Right kidney (tissue), 1 donor: ENCODE results near the gene ARHGAP26.
A peak's percentile ranks its signal among the peaks of the same experiment; 100 is the strongest.

ENCODE experiments used
- DNase-seq: peaks from one replicate; pipeline ENCODE4 v3.0.0-alpha.2; 2016

ARHGAP26 gene

DNA sequence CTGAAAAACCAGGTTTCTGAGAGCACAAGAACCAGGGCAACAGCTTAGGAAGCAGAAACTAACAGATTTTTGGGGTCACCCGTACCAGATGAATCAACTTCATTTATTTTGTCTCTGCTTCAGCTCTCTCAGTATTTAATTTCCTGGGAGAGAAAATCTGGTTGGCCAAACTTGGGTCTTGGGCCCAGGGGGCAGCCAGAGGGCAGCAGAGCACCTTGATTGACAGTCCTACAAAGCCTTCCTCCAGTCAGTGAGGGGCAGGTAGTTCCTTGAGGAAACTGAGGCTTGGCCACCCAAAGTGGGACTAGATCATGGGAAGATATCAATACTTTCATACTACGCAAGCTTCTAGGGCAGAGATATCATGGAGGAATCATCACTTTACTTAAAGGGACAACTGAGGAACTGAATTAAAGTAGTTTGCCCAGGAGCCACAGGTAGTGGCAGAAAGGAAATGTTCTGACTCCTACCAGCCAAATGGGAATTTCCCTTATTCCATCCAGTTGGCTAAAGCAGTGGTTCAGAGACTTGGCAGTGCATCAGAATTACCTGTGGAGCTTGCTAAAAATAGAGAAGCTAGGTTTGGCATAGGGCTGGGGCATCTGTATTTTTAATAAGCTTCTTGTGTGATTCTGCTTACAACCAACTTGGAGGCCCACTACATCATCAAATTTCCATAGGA, 21.5 kb upstream of the ARHGAP26 start:
- DNase-seq: no peak

DNA sequence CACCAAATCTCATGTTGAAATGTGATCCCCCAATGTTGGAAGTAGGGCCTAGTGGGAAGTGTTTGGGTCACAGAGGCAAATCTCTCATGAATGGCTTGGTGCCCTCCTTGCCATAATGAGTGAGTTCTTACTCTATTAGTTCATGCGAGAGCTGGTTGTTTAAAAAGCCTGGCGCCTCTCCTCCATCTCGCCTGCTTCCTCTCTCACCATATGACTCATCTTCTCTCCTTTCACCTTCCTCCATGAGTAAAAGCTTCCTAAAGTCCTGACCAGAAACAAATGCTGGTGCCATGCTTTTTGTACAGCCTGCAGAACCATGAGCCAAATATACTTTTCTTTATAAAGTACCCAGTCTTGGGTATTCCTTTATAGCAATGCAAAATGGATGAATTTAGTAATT, 20.9 kb upstream of the ARHGAP26 start:
- DNase-seq: no peak

DNA sequence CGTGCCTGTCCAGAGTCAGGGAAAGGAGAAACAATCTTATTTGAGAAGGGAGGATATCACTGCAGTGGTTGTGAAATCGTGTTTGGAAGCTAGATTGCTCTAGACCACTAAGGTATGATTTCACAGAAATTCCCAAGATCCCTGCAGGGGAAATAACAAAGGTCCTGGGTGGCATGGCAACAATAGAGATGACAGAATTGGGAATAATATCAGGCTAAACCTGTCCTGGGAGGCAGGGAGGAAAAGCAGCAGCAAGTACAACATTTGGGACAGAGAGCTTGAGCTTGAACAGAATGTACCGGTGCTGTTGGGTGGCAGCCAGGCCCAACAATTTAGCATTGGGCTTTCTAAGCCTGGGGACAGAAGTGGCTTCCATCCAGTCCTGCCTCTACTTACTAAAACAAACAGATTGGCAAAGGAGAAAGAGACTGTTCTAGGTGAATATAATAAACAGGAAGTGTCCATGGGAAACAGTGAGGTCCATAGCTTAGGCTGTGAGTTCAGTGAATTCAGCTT, 17.0 kb upstream of the ARHGAP26 start:
- no peak for DNase-seq

DNA sequence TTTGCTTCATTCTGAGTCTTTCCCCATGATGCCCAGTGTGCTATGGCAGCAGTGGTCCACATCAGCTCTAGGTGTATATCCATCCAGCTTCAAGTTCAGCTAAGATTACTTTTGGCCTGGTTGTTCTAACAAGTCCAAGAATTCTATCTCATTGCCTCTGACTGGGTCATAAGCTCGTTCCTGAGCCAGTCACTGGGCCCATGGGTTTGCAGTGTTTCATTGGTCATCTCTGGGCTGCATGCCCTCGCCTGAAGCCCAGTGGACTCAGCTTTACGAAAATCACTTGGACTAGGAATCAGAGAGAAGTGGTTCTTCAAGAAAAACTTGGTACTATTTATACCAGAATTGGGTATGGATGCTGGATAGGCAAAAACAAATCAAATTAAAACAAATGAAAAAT, 16.1 kb upstream of the ARHGAP26 start:
- no peak for DNase-seq

DNA sequence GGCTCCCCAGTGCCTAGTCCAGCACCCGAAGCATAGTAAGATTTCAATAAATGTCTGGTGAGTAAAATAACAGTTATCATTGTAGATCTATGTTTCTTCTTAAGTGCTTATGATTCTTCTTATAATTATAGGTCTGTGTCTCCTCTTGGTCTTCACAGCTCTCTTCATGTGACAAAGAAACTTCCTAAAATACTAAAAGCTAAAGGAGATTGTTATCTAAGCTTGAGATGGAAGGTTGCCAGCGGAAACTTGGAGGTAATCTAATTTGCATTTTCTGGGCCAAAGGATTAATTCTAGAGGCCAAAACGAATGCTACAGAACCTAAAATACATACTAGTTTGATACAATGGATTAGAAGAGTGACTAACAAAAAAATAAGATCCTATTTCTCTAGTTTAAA, 13.6 kb upstream of the ARHGAP26 start:
- no peak for DNase-seq

DNA sequence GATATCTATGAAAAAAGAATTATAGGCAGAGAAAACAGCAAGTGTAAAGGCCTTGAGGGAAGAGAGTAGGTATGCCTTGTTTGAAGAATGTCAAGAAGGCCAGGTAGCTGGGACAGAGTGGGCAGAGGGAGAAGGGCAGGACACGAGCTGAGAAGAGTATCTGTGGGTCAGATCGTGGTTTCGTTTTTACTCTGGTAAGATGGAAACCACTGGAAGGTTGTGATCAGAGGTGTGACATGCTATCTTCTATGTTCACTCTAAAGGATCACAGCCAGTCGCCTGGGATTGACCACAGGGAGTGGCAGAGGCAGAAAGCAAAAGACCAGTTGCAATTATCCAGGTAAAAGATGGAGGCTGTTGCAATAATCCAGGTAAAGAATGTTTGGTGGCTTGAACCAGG, 12.6 kb upstream of the ARHGAP26 start:
- no peak for DNase-seq

DNA sequence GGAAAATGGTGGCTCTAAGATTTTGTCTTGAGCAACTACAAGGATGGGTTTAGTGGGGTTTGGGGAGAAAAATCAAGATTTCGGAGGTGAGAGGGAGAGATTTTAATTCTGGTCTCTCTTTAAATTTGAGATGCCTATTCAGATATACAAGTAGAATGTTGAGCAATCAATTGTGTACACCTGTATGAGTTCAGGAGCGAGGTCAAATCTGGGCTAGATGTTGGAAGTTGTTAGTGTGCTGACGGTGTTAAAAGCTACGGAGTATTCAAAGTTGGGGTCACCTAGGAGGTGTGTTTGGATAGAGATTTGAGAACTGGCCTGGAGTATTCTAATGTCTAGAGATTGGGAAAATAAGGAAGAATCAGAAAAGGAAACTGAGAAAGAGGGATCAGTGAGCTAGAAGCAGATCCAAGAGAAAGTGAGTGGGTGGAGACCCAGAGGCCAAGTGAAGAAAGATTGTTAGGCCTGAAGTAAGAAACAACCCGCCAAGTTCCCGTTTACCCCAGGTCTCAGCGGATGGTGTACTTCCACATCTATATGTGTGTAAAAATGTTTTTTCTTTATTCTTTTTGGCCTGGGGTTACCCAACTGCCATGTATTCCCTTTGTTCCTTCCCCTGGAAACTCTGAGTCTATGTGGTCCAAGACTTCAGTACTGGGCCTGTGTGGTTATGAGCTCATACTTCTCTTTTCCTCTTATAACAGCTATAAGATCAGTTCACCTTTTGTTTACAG, 11.9 kb upstream of the ARHGAP26 start:
- no peak for DNase-seq

DNA sequence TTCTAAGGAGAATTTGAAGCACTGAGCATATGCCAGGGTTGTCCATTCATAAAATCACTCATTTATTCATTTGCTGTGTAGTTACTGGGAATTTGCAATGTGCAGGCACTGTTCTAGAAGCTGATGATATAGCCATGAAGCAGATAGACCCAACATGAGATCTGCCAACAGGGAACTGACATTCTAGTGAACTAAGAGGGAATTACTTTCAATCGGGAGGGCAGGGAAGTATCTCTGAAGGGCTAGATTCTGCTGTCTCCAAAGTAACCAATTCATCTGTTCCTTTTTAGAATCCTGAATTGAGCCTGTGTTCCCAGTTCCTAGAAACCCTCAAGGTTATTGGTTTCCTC, 11.4 kb upstream of the ARHGAP26 start:
- no peak for DNase-seq

DNA sequence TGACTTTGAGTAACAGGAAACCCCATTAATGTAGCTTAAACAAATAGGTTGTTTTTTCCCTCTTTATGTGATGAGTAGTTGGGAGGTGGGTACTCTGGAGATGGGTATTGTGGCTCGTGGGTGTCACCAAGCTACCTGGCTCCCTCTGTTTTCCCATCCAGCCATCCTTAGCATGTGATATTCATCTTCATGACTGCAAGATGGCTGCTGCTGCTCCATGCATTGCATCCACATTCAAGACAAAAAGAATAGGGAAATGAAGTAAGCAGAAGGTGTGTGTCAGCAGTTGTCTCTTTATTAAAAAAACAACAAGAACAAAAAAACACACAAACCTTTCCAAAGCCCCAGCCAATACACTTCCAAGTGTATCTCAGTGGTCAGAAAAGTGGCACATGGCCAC, 6.5 kb upstream of the ARHGAP26 start:
- no peak for DNase-seq

DNA sequence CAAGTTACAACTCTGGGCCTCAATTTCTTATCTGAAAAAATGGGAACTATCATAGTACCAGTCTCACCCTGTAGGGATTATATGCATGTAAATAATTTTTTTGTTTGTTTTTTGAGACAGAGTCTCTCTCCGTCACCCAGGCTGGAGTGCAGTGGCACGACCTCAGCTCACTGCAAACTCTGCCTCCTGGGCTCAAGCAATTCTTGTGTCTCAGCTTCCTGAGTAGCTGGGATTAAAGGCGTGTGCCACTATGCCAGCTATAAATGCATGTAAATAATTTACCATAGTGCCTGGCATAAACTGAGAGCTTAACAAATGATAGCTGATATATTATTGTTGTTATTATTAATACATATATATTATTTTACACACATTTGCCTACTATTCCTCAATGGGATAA, 3.0 kb upstream of the ARHGAP26 start:
- no peak for DNase-seq

DNA sequence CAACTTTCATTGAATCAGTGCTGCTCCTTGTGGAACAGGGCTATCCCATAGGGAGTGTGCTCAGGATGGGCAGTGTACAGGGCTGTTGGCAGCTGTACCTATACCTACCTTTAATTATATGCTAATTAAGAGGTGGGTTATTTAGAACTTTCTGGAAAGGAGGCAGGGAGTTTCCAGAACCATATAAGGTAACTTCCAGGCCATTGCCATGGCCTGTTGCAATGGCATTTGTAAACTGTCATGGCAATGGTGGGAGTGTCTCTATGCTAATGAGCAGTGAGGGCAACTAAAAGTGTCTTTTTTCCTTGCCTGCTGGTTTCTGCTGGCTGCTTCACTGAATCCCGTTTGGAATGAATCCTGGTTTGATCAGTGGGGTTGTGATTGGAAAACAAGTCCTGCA, 2.3 kb upstream of the ARHGAP26 start:
- no peak for DNase-seq

DNA sequence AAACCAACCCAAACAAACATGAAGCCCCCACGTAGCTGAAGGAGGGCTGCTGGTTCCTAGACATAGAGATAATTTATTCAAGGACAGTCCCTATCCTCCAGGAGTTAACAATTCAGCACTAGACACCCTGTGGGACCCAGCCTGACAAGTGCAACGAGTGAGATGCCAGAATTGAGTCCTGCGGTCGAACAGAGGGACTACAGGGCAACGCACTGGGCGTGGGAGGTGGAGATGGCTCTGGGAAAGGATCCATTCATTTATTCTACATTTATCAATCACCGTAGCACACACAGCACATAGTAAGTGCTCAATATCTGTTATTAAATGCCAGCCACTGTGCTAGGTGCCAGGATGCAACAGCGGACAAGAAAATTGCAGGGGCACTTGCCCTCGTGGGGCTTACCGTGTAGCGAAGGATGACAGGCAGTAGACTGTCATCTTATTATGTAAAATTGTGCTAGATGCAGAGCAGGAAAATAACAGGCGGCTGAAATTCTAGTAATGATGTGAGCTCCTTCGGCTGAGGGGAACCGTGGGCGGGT, 855 bp upstream of the ARHGAP26 start:
- DNase-seq: no peak

DNA sequence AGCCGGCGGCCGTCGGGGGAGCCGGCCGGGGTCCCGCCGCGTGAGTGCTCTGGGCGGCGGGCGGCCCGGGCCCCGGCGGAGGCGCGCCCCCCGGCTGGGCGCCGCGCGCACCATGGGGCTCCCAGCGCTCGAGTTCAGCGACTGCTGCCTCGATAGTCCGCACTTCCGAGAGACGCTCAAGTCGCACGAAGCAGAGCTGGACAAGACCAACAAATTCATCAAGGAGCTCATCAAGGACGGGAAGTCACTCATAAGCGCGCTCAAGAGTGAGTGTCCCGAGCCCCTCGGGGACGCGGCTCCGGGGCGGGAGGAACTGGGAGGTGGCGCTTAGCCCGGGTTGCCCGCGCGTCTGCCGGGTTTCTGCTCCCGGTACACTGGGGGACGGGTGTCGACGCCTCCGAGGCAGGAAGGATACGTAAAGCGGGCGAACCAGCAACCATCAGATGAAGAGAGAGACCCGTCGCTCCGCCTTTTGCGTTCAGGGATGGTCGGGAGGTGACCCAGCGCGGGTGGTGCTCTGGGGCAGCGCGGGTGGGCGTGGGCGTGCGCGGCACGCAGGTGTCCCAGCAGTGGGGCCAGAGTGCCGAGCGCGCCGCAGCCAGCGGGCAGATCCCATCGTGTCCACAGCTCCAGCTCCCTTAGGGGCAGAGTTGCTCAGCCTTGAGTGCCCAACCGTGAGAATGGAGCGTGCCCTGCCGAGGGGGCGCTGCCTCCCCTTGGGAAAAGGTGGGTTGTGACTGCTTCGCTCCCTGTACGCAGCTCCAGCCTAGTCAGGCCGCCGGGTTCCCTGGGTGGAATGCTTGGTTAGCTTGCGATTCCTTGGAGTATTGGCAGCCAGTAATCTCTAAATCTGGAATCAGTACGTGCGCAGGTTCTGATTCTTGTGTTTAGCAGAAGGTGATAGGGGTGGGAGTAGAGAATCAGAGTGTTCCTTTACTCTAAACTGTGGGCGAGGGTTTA, 753 bp downstream of the ARHGAP26 start:
- peak; percentile 91 for DNase-seq

DNA sequence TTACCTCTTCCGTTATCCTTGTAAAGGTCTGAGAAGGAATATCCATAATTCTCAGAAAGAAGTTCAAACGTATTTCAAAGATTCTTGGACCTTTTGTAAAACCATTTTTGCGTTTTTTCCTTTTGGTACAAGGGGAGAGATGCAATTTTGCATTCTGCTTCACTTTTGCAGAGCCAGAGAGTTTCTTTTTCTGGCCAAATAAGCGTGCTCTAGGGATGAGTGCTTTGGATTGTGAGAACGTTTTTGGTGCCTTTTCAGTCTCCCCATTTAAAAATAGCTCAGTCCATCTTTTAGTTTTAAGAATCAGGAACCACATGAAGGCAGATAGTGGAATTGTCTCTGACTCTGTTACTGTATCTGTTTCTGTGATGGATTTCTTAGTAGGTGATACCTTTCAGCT, 1.5 kb downstream of the ARHGAP26 start:
- DNase-seq: no peak

DNA sequence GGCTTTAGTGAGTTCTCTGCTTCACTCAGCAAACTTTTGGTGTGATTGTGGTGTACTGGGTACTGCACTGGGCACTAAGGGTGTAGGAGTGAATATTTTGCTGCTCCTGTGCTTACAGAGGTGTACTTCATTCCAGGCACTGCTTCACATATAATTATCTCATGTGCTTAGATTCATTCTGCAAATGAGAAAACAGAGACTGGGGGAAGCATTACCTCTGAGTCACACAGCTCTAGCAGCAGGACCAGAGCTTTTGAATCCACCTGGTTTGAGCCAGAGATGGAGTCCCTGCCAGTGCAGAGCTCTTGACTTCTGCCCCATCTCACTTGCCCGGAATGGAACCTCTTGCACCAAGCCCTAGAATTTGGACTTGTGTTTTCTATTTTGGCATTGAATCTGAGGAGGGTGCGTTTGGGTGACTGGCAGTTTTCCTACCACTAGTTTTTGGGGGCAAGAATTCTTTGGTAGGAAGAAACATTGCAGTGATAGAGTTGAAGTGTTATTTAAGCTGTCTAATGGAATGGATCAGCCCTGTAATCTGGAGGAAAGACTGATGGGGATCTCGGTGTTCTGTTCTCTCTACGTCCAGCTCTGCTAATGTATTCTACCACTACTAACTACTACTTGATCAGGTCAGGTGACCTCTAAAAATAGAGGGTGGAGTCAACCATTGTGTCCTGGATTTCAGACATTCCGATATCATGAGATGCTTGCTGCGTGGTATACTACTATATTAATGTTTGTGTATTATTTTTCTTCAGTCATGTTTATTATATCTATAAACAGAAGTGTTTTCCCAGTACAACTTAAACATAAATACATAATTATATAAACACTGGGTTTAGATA, 2.5 kb downstream of the ARHGAP26 start:
- DNase-seq: no peak

DNA sequence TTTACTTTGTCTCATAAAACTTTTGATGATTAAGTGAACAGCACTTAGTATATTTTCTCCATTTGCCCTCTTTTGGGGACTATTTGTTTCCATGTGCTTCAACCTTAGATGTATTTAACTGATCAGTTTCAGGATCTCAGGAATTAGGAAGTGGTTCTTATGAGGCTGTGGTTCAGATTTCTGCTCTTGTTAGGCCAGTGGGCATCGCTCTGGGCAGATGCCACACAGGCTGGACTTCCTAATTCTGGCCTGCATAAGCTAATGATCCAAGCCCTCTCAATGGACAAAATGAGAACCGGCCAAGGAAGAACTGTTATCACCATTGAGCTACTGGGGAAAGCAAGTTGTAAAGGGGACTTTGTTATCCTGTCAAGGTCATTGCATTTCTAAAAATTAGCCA, 6.9 kb downstream of the ARHGAP26 start:
- no peak for DNase-seq

DNA sequence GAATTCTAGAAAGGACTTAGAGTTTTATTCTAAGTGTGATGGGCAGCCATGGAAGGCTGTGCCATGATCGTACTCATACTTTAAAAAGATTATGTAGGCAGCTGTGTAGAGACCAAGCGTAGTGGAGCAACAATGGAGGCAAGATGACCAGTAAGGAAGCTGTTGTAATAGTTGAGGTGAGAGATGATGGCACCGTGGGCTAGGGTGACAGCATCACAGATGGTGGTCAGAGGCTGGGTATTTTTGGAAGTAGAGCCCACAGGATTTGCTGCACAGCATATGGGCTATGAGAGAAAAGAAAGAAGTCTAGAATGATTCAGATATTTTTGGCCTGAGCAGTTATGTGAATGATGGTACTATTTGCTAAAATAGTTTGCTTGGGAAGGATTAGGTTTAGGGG, 7.7 kb downstream of the ARHGAP26 start:
- no peak for DNase-seq

DNA sequence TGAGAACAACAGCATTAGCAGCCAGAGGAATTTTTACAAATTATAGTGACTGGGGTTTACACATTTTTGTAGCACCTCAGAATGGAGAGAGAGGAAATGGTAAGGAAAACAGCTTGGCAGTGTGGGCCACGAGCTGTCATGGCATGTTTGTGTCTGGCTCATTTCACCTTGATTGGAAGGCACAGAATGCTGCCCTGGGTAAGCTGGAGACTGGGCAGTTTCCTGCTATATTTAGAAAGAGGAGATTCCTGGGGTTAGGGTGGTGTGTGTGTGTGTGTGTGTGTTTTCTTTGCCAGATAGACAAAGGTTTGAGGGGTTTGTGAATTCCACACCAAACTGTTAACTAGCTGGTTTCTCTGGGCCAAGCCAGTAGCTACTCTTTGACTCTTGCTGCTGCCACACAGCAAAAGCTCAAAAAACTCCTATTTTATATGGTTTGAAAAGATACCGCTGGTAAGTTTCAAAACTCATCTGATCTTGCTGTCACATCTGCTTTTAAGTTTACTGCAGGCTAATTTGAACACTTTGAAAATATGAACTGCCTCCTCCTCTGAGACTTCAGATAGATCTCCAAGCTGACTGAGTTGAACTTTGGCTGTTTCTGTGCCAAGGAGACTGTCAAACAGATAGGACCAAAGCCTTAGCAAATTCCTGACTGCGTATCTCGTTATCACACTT, 9.1 kb downstream of the ARHGAP26 start:
- DNase-seq: no peak

DNA sequence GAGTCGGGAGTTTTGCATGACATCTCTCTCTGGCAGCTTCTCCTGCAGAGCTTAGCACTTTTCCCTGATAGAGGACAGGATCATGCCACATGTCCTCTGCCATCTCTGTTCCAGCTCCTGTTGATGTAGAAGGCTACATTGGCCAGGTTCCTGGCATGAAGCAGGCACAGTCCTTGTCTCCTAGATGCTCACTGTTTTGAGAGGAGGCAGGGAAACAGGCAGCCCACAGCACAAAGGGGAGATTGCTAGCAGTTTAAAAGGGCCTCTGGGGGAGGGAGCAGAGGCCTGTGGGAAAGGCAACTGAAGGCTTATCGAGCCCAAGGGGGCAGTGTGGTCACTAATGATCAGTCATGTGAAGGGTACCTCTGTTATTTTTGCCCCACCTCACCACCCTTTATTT, 10.7 kb downstream of the ARHGAP26 start:
- no peak for DNase-seq

DNA sequence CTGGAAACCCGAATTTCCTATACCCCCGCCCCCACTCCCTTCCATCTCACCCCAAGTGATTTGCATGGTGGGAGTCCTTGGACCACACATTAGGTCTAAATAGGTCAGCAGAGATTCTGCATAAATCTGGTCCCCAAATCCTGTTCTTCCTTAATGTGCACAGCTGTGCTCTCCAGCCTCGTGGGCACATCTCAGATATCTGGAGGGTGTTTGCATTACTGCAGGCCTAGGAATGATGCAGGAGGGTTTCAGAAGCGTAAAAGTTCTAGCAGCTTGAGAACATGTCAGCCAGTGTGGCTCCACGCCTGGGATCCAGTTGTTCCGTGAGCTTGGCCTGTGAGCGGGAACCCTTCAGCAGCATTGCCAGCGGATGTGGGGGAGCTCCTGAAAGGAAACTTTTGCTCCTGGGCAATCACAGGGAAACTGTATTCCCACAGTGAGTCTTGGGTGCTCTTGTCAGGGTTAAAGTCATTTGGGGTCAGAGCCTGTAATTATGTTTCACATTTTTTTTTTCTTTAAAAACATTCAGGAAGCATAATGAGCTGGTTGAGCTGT, 12.9 kb downstream of the ARHGAP26 start:
- no peak for DNase-seq
